WTC11 (cell line): ENCODE results near the gene CRELD2. TPM values are rescaled to one million over a fixed set of nuclear protein-coding genes. Genes with fewer than 3 reads are reported as not detected.

Experiments
- ATAC-seq: fragments of 200-7000 bp; cut with Tn5 transposase; 2 replicates; pipeline ENCODE4 v1.10.0; 2021; ENCODE audit warnings: mild to moderate bottlenecking, moderate library complexity
- CTCF ChIA-PET: fragments of 300-600 bp; sonication (Branson Sonifier 250); formaldehyde crosslinking; loops from one replicate; lab custom pipeline; 2021; ENCODE audit warnings: antibody characterized with exemption; lab: Charles Lee
- POLR2A ChIA-PET: fragments of 350-600 bp; sonication (Branson Sonifier 250); formaldehyde crosslinking; loops from one replicate; lab custom pipeline; 2021; ENCODE audit warnings: antibody characterized with exemption; lab: Charles Lee
- DNase-seq: peaks from one replicate; pipeline ENCODE4 v3.0.0; 2021; ENCODE audit warnings: low spot score
- H3K27ac Mint-ChIP-seq: 2 replicates; pipeline ENCODE4 v1.8.0; 2021; ENCODE audit warnings: mixed read lengths
- H3K27me3 Mint-ChIP-seq: 2 replicates; pipeline ENCODE4 v1.8.0; 2021; ENCODE audit warnings: low read depth, mild to moderate bottlenecking, moderate library complexity, mixed read lengths
- H3K36me3 Mint-ChIP-seq: 2 replicates; pipeline ENCODE4 v1.8.0; 2021; ENCODE audit warnings: mixed read lengths
- H3K4me1 Mint-ChIP-seq: 2 replicates; pipeline ENCODE4 v1.8.0; 2022; ENCODE audit warnings: mixed read lengths
- H3K4me3 Mint-ChIP-seq: 2 replicates; pipeline ENCODE4 v1.8.0; 2021; ENCODE audit warnings: mild to moderate bottlenecking, moderate library complexity, mixed read lengths
- H3K9me3 Mint-ChIP-seq: 2 replicates; pipeline ENCODE4 v1.8.0; 2021; ENCODE audit warnings: mixed read lengths
- KAT7 ChIP-seq: sonication (generic); formaldehyde crosslinking; IDR thresholded peaks from 2 replicates; pipeline ENCODE4 v1.8.1; 2023; ENCODE audit warnings: missing genetic modification reagents, mild to moderate bottlenecking, borderline replicate concordance
- MYBL2 ChIP-seq: sonication (generic); formaldehyde crosslinking; IDR thresholded peaks from 2 replicates; pipeline ENCODE4 v1.8.1; 2023; ENCODE audit warnings: mild to moderate bottlenecking, moderate library complexity, missing genetic modification reagents
- NFATC4 ChIP-seq: fragments of 250-450 bp; sonication (Bioruptor Pico); IDR thresholded peaks from 2 replicates; pipeline ENCODE4 v1.9.0; 2021; ENCODE audit warnings: mild to moderate bottlenecking
- NFYB ChIP-seq: sonication (generic); formaldehyde crosslinking; conservative IDR thresholded peaks from 2 replicates; pipeline ENCODE4 v1.8.0; 2022; ENCODE audit warnings: low read depth, missing genetic modification reagents
- ZNF416 ChIP-seq: fragments of 250-450 bp; sonication (Bioruptor Pico); IDR thresholded peaks from 2 replicates; pipeline ENCODE4 v1.9.0; 2021; ENCODE audit warnings: mild to moderate bottlenecking, inconsistent platforms
- ZNF512 ChIP-seq: sonication (generic); formaldehyde crosslinking; IDR thresholded peaks from 2 replicates; pipeline ENCODE4 v1.8.1; 2022; ENCODE audit warnings: missing genetic modification reagents, borderline replicate concordance
- microRNA-seq: library from miRNA; unstranded; fragments of <30 nt; microRNA quantifications from one replicate; pipeline ENCODE4 v1.2.0, GENCODE V29; 2022; ENCODE audit warnings: borderline number of aligned reads
- total RNA-seq: library from RNA; stranded (reverse); gene quantifications from 3 replicates; pipeline ENCODE4 v1.2.3, GENCODE V29; 2021
- TF ChIP-seq, protein P1 (sequence below): sonication (generic); formaldehyde crosslinking; conservative IDR thresholded peaks from 2 replicates; pipeline ENCODE4 v1.8.1; 2022; ENCODE audit warnings: mild to moderate bottlenecking, missing genetic modification reagents
- TF ChIP-seq, protein P2 (sequence below): fragments of 250-450 bp; sonication (Bioruptor Pico); IDR thresholded peaks from 2 replicates; pipeline ENCODE4 v1.8.0; 2021; ENCODE audit warnings: mild to moderate bottlenecking
- TF ChIP-seq, protein P3 (sequence below): fragments of 250-450 bp; sonication (Bioruptor Pico); IDR thresholded peaks from 2 replicates; pipeline ENCODE4 v1.9.0; 2021; ENCODE audit warnings: moderate library complexity, mild to moderate bottlenecking, inconsistent platforms, borderline replicate concordance
- TF ChIP-seq, protein P4 (sequence below): sonication (generic); formaldehyde crosslinking; IDR thresholded peaks from 2 replicates; pipeline ENCODE4 v1.8.0; 2023; ENCODE audit warnings: mild to moderate bottlenecking, missing genetic modification reagents

CRELD2 gene
- total RNA-seq, 1 experiment from 2014 or later = 42.8 TPM

GRCh38 chr22:49975543-49976389 is 57.3 kb downstream of the CRELD2 start:
- ATAC-seq = no peak; the same call in 1 of the 2 replicates
- TF ChIP-seq KAT7 (CRISPR knock-in tag) = no peak
- Mint-ChIP-seq H3K4me1 (peaks cover 2% of the 10 kb centered on the region), H3K9me3 (peaks cover 8% of the 10 kb centered on the region), H3K36me3 (peaks cover 7% of the 10 kb centered on the region), H3K4me3 (no peak overlapping the region), H3K27me3 (peaks cover 4% of the 10 kb centered on the region), H3K27ac (no peak overlapping the region)
- ChIA-PET CTCF (interaction anchor here (1.4 to 1.6 kb wide), 2 partner anchors 18 to 54 kb away, joined by 3 to 11 read pairs; no protein-coding TSS in a partner anchor), POLR2A (no interaction called here)
- peak; percentile 42 for DNase-seq

- H3K4me3 Mint-ChIP-seq = no peak overlapping the region
- TF ChIP-seq ZNF416 (CRISPR knock-in tag) (no peak), MYBL2 (CRISPR knock-in tag) (no peak), ZNF512 (CRISPR knock-in tag) (no peak), NFYB (no peak), NFATC4 (CRISPR knock-in tag) (no peak)
- TF ChIP-seq, protein P1, sequence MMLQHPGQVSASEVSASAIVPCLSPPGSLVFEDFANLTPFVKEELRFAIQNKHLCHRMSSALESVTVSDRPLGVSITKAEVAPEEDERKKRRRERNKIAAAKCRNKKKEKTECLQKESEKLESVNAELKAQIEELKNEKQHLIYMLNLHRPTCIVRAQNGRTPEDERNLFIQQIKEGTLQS = no peak
- TF ChIP-seq, protein P2, sequence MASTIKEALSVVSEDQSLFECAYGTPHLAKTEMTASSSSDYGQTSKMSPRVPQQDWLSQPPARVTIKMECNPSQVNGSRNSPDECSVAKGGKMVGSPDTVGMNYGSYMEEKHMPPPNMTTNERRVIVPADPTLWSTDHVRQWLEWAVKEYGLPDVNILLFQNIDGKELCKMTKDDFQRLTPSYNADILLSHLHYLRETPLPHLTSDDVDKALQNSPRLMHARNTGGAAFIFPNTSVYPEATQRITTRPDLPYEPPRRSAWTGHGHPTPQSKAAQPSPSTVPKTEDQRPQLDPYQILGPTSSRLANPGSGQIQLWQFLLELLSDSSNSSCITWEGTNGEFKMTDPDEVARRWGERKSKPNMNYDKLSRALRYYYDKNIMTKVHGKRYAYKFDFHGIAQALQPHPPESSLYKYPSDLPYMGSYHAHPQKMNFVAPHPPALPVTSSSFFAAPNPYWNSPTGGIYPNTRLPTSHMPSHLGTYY = no peak
- TF ChIP-seq, protein P3, sequence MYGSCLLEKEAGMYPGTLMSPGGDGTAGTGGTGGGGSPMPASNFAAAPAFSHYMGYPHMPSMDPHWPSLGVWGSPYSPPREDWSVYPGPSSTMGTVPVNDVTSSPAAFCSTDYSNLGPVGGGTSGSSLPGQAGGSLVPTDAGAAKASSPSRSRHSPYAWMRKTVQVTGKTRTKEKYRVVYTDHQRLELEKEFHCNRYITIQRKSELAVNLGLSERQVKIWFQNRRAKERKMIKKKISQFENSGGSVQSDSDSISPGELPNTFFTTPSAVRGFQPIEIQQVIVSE (CRISPR knock-in tag) = no peak
- TF ChIP-seq, protein P4, sequence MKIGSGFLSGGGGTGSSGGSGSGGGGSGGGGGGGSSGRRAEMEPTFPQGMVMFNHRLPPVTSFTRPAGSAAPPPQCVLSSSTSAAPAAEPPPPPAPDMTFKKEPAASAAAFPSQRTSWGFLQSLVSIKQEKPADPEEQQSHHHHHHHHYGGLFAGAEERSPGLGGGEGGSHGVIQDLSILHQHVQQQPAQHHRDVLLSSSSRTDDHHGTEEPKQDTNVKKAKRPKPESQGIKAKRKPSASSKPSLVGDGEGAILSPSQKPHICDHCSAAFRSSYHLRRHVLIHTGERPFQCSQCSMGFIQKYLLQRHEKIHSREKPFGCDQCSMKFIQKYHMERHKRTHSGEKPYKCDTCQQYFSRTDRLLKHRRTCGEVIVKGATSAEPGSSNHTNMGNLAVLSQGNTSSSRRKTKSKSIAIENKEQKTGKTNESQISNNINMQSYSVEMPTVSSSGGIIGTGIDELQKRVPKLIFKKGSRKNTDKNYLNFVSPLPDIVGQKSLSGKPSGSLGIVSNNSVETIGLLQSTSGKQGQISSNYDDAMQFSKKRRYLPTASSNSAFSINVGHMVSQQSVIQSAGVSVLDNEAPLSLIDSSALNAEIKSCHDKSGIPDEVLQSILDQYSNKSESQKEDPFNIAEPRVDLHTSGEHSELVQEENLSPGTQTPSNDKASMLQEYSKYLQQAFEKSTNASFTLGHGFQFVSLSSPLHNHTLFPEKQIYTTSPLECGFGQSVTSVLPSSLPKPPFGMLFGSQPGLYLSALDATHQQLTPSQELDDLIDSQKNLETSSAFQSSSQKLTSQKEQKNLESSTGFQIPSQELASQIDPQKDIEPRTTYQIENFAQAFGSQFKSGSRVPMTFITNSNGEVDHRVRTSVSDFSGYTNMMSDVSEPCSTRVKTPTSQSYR (CRISPR knock-in tag) = no peak
- TF ChIP-seq, all 79 proteins: peak for 0
- peaks cover 7% of the 10 kb centered on the region for H3K36me3 Mint-ChIP-seq
- peaks cover 5% of the 10 kb centered on the region for H3K27me3 Mint-ChIP-seq
- no peak overlapping the region for H3K27ac Mint-ChIP-seq
- ATAC-seq (no peak), DNase-seq (no peak)
- ChIA-PET POLR2A (interaction anchor here (0.6 kb wide), 1 partner anchor 407 kb away, joined by 3 read pairs; no protein-coding TSS in a partner anchor), CTCF (interaction anchor here (1.4 to 1.6 kb wide), 2 partner anchors 17 to 53 kb away, joined by 3 to 11 read pairs; no protein-coding TSS in a partner anchor)
- no peaks in the 10 kb centered on the region for H3K4me1 Mint-ChIP-seq
- peaks cover 8% of the 10 kb centered on the region for H3K9me3 Mint-ChIP-seq
These were observed 58.2 kb downstream of the CRELD2 start for GRCh38 chr22:49976439-49977175.

Small RNA genes lying within 50 kb of the gene (microRNA-seq; reads per million reads assigned to microRNA genes)
- 4.2 reads per million, percentile 9 among the genes with 10 or more reads in this experiment for gene MIR6821

Other genes with a start within 250 kb of the CRELD2 start
- gene BRD1, start 90.8 kb upstream of the CRELD2 start, total RNA-seq = 36.4 to 37.9 TPM (median 36.6 TPM) in 3 replicates
- 24.7 to 29.2 TPM (median 24.8 TPM) in 3 replicates for gene ZBED4, start 64.8 kb upstream of the CRELD2 start, total RNA-seq
- gene ALG12, start 196 bp upstream of the CRELD2 start, total RNA-seq = 26.5 to 29.2 TPM (median 26.7 TPM) in 3 replicates
- 42.9 to 45.7 TPM (median 44.3 TPM) in 3 replicates for gene PIM3, start 42.1 kb downstream of the CRELD2 start, total RNA-seq
- gene IL17REL, start 94.1 kb downstream of the CRELD2 start, total RNA-seq = 0.23 to 0.34 TPM (median 0.24 TPM) in 3 replicates
- gene TTLL8, start 139.7 kb downstream of the CRELD2 start, total RNA-seq = 0.30 TPM in 1 of 3 replicates, not detected in the others
- 0.13 to 0.16 TPM (median 0.16 TPM) in 3 replicates for gene MLC1, start 166.8 kb downstream of the CRELD2 start, total RNA-seq
- gene MOV10L1, start 171.4 kb downstream of the CRELD2 start, total RNA-seq = not detected in 3 replicates